H9 (cell line): ENCODE results near the gene PCDH9. TPM values are rescaled to one million over a fixed set of nuclear protein-coding genes. Genes with fewer than 3 reads are reported as not detected.

ENCODE experiments used
- DNase-seq: peaks from one replicate; pipeline ENCODE4 v3.0.0-alpha.2; 2017
- H2AFZ ChIP-seq: one replicate; pipeline ENCODE4 v1.6.1; 2013; ENCODE audit warnings: mild to moderate bottlenecking, low read length, control low read depth, moderate library complexity
- H2AK5ac ChIP-seq: 2 replicates; pipeline ENCODE4 v1.6.1; 2013; ENCODE audit warnings: low read length, control low read depth, mixed read lengths; ENCODE audit not compliant: insufficient read length
- H2BK120ac ChIP-seq: one replicate; pipeline ENCODE4 v1.6.1; 2013; ENCODE audit warnings: low read depth, mild to moderate bottlenecking, low read length, control low read depth, inconsistent platforms; ENCODE audit not compliant: poor library complexity, severe bottlenecking
- H2BK12ac ChIP-seq: 2 replicates; pipeline ENCODE4 v1.6.1; 2013; ENCODE audit warnings: low read length, control low read depth, mixed read lengths, low read depth; ENCODE audit not compliant: insufficient read length
- H2BK15ac ChIP-seq: 2 replicates; pipeline ENCODE4 v1.6.1; 2013; ENCODE audit warnings: low read depth, low read length, control low read depth
- H2BK20ac ChIP-seq: one replicate; pipeline ENCODE4 v1.6.1; 2013; ENCODE audit warnings: low read depth, mild to moderate bottlenecking, low read length, control low read depth, inconsistent platforms; ENCODE audit not compliant: poor library complexity, severe bottlenecking
- H2BK5ac ChIP-seq: 2 replicates; pipeline ENCODE4 v1.6.1; 2013; ENCODE audit warnings: low read length, control low read depth, mixed read lengths; ENCODE audit not compliant: insufficient read length
- H3K14ac ChIP-seq: 2 replicates; pipeline ENCODE4 v1.6.1; 2013; ENCODE audit warnings: low read length, control low read depth; ENCODE audit not compliant: insufficient read depth
- H3K18ac ChIP-seq: 2 replicates; pipeline ENCODE4 v1.6.1; 2013; ENCODE audit warnings: low read depth, mild to moderate bottlenecking, mixed read lengths, low read length, control low read depth; ENCODE audit not compliant: insufficient read length
- H3K23ac ChIP-seq: 2 replicates; pipeline ENCODE4 v1.6.1; 2013; ENCODE audit warnings: low read length, control low read depth, mixed read lengths, low read depth; ENCODE audit not compliant: insufficient read length
- H3K23me2 ChIP-seq: 2 replicates; pipeline ENCODE4 v1.6.1; 2013; ENCODE audit warnings: low read depth, mild to moderate bottlenecking, mixed read lengths, low read length, control low read depth; ENCODE audit not compliant: insufficient read length, poor library complexity, severe bottlenecking
- H3K27ac ChIP-seq: 2 replicates; pipeline ENCODE4 v1.5.1; 2013; ENCODE audit warnings: low read length, control low read depth, mixed read lengths, low read depth; ENCODE audit not compliant: insufficient read length
- H3K27me3 ChIP-seq: 2 replicates; pipeline ENCODE4 v1.6.1; 2013; ENCODE audit warnings: low read length, control low read depth, inconsistent platforms; ENCODE audit not compliant: insufficient read depth
- H3K4ac ChIP-seq: 2 replicates; pipeline ENCODE4 v1.6.1; 2013; ENCODE audit warnings: low read depth, mild to moderate bottlenecking, control low read depth, inconsistent platforms, low read length, moderate library complexity
- H3K4me1 ChIP-seq: 2 replicates; pipeline ENCODE4 v1.6.1; 2013; ENCODE audit warnings: low read length, control low read depth, inconsistent platforms; ENCODE audit not compliant: insufficient read depth
- H3K4me2 ChIP-seq: 2 replicates; pipeline ENCODE4 v1.6.1; 2013; ENCODE audit warnings: low read length, control low read depth, mixed read lengths; ENCODE audit not compliant: insufficient read length, insufficient read depth
- H3K56ac ChIP-seq: 2 replicates; pipeline ENCODE4 v1.6.1; 2013; ENCODE audit warnings: low read depth, mild to moderate bottlenecking, mixed read lengths, low read length, control low read depth; ENCODE audit not compliant: insufficient read length
- H3K79me1 ChIP-seq: 2 replicates; pipeline ENCODE4 v1.6.1; 2013; ENCODE audit warnings: low read depth, mild to moderate bottlenecking, moderate library complexity, low read length, control low read depth, inconsistent platforms; ENCODE audit not compliant: insufficient read depth, poor library complexity, severe bottlenecking
- H3K79me2 ChIP-seq: 2 replicates; pipeline ENCODE4 v1.6.1; 2013; ENCODE audit warnings: low read length, control low read depth, inconsistent platforms; ENCODE audit not compliant: insufficient read depth
- H3K9ac ChIP-seq: 2 replicates; pipeline ENCODE4 v1.6.1; 2013; ENCODE audit warnings: low read length, control low read depth, mixed read lengths; ENCODE audit not compliant: insufficient read length; ENCODE audit errors: extremely low read depth
- H3K9me3 ChIP-seq: one replicate; pipeline ENCODE4 v1.6.1; 2013; ENCODE audit warnings: low read depth, low read length, inconsistent platforms; ENCODE audit not compliant: control insufficient read depth
- H3T11ph ChIP-seq: one replicate; pipeline ENCODE4 v1.6.1; 2013; ENCODE audit warnings: mild to moderate bottlenecking, low read length, control low read depth, inconsistent platforms
- H4K20me1 ChIP-seq: one replicate; pipeline ENCODE4 v1.6.1; 2013; ENCODE audit not compliant: control insufficient read depth, insufficient read length, insufficient read depth
- H4K5ac ChIP-seq: 2 replicates; pipeline ENCODE4 v1.6.1; 2013; ENCODE audit warnings: low read depth, mild to moderate bottlenecking, mixed read lengths, low read length, control low read depth; ENCODE audit not compliant: insufficient read length
- H4K8ac ChIP-seq: replicated peaks from 2 replicates; pipeline ENCODE4 v1.6.1; 2013; ENCODE audit warnings: low read length, control low read depth, mixed read lengths, low read depth; ENCODE audit not compliant: insufficient read length
- H4K91ac ChIP-seq: 2 replicates; pipeline ENCODE4 v1.6.1; 2013; ENCODE audit warnings: low read depth, mild to moderate bottlenecking, moderate library complexity, mixed read lengths, low read length, control low read depth; ENCODE audit not compliant: insufficient read length
- H3K27ac Mint-ChIP-seq, 3 experiments: 2 replicates in 2 of 3; 3 replicates in 1 of 3; pipeline ENCODE4 v1.8.0; 2020 to 2021; ENCODE audit warnings: mixed read lengths in 3 of 3, mild to moderate bottlenecking in 1 of 3, moderate library complexity in 1 of 3
- H3K27me3 Mint-ChIP-seq: 2 replicates; pipeline ENCODE4 v1.8.0; 2021; ENCODE audit warnings: low read depth, mild to moderate bottlenecking, moderate library complexity, mixed read lengths
- H3K36me3 Mint-ChIP-seq, 3 experiments: 2 replicates in 2 of 3; 3 replicates in 1 of 3; pipeline ENCODE4 v1.8.0; 2020 to 2021; ENCODE audit warnings: low read depth in 3 of 3, mixed read lengths in 3 of 3; ENCODE audit not compliant: insufficient read depth in 1 of 3
- H3K4me1 Mint-ChIP-seq, 2 experiments: 2 replicates each; pipeline ENCODE4 v1.8.0; 2020; ENCODE audit warnings: mixed read lengths in 2 of 2
- H3K4me3 Mint-ChIP-seq, 2 experiments: 2 replicates in 1 of 2; 3 replicates in 1 of 2; pipeline ENCODE4 v1.8.0; 2020 to 2021; ENCODE audit warnings: mild to moderate bottlenecking in 2 of 2, mixed read lengths in 2 of 2, moderate library complexity in 1 of 2
- H3K9me3 Mint-ChIP-seq, 2 experiments: 2 replicates in 1 of 2; 3 replicates in 1 of 2; pipeline ENCODE4 v1.8.0; 2020; ENCODE audit warnings: mild to moderate bottlenecking in 2 of 2, mixed read lengths in 2 of 2, moderate library complexity in 1 of 2
- CTCF ChIP-seq: fragments of 200-600 bp; sonication (generic); conservative IDR thresholded peaks from 3 replicates; pipeline ENCODE4 v1.8.0; 2021; ENCODE audit warnings: antibody characterized with exemption, mild to moderate bottlenecking
- WGBS: extraction: QIAGEN DNeasy Blood & Tissue Kit; methylation state at CpG from one replicate; pipeline ENCODE4 v1.1.7; 2013; ENCODE audit warnings: missing lambda C conversion rate, low lambda C conversion rate, mixed read lengths; ENCODE audit not compliant: insufficient read length; ENCODE audit errors: extremely low coverage; 5-methylcytosine and 5-hydroxymethylcytosine counted together
- total RNA-seq: library from RNA; stranded (reverse); gene quantifications from 2 replicates; pipeline ENCODE4 v1.2.1, GENCODE V29; 2021

Gene PCDH9
- total RNA-seq, 1 experiment from 2014 or later: 0.11 TPM

GRCh38 chr13:66896933-66897332 is 333.2 kb downstream of the PCDH9 start:
- H2BK12ac ChIP-seq: no peak overlapping the region
- H3K4me1 ChIP-seq: no peaks in the 10 kb centered on the region
- H3K23ac ChIP-seq: no peak overlapping the region
- no peaks in the 10 kb centered on the region for H4K20me1 ChIP-seq
- H3T11ph ChIP-seq: no peak overlapping the region
- no peak overlapping the region for H3K9ac ChIP-seq
- no peaks in the 10 kb centered on the region for H3K4me1 Mint-ChIP-seq
- no peak overlapping the region for H3K4me3 Mint-ChIP-seq
- no peaks in the 10 kb centered on the region for H3K79me2 ChIP-seq
- DNase-seq: no peak
- no peak overlapping the region for H2AFZ ChIP-seq
- no peaks in the 10 kb centered on the region for H3K23me2 ChIP-seq
- no peaks in the 10 kb centered on the region for H3K79me1 ChIP-seq
- no peak overlapping the region for H2BK15ac ChIP-seq
- H3K27me3 Mint-ChIP-seq: no peaks in the 10 kb centered on the region
- H4K91ac ChIP-seq: no peak overlapping the region
- no peak for TF ChIP-seq CTCF
- no peak overlapping the region for H2BK5ac ChIP-seq
- no peak overlapping the region for H3K27ac Mint-ChIP-seq
- no peak overlapping the region for H2BK20ac ChIP-seq
- H3K9me3 ChIP-seq: no peaks in the 10 kb centered on the region
- H2BK120ac ChIP-seq: no peak overlapping the region
- H3K27ac ChIP-seq: no peak overlapping the region
- no peak overlapping the region for H4K8ac ChIP-seq
- H3K9me3 Mint-ChIP-seq: no peaks in the 10 kb centered on the region; a peak in 1 of 5 replicates
- no CpG with 5 or more reads among the region's 1 CpG for WGBS
- H3K18ac ChIP-seq: no peak overlapping the region
- no peak overlapping the region for H2AK5ac ChIP-seq
- H3K27me3 ChIP-seq: no peaks in the 10 kb centered on the region
- no peak overlapping the region for H4K5ac ChIP-seq
- H3K56ac ChIP-seq: no peak overlapping the region
- no peak overlapping the region for H3K4me2 ChIP-seq
- no peaks in the 10 kb centered on the region for H3K36me3 Mint-ChIP-seq
- H3K4ac ChIP-seq: no peak overlapping the region
- no peak overlapping the region for H3K14ac ChIP-seq
